Ishikawa (cell line): Measurements from ENCODE around the gene GNAS.

Source experiments
- CEBPB ChIP-seq: IDR thresholded peaks from 2 replicates; pipeline ENCODE4 v1.6.1; 2012
- CREB1 ChIP-seq: IDR thresholded peaks from 2 replicates; pipeline ENCODE4 v1.6.1; 2012; ENCODE audit warnings: low read depth
- EGR1 ChIP-seq: IDR thresholded peaks from 2 replicates; pipeline ENCODE4 v1.6.1; 2012
- EP300 ChIP-seq: IDR thresholded peaks from 2 replicates; pipeline ENCODE4 v1.6.1; 2012; ENCODE audit warnings: borderline replicate concordance
- FOXM1 ChIP-seq: IDR thresholded peaks from 2 replicates; pipeline ENCODE4 v1.6.1; 2012; ENCODE audit warnings: low read depth, borderline replicate concordance
- MAX ChIP-seq: IDR thresholded peaks from 2 replicates; pipeline ENCODE4 v1.6.1; 2012
- NFIC ChIP-seq: IDR thresholded peaks from 2 replicates; pipeline ENCODE4 v1.6.1; 2012
- RAD21 ChIP-seq: IDR thresholded peaks from 2 replicates; pipeline ENCODE4 v1.6.1; 2012; ENCODE audit warnings: low read depth
- REST ChIP-seq: IDR thresholded peaks from 2 replicates; pipeline ENCODE4 v1.6.1; 2012; ENCODE audit warnings: low read depth, mild to moderate bottlenecking
- TAF1 ChIP-seq: IDR thresholded peaks from 2 replicates; pipeline ENCODE4 v1.6.1; 2012; ENCODE audit warnings: low read depth, mild to moderate bottlenecking
- TCF12 ChIP-seq: IDR thresholded peaks from 2 replicates; pipeline ENCODE4 v1.6.1; 2012; ENCODE audit warnings: low read depth
- TEAD4 ChIP-seq: IDR thresholded peaks from 2 replicates; pipeline ENCODE4 v1.6.1; 2012
- USF1 ChIP-seq: IDR thresholded peaks from 2 replicates; pipeline ENCODE4 v1.6.1; 2012
- YY1 ChIP-seq: IDR thresholded peaks from 2 replicates; pipeline ENCODE4 v1.6.1; 2012; ENCODE audit warnings: low read depth
- ZBTB7A ChIP-seq: IDR thresholded peaks from 2 replicates; pipeline ENCODE4 v1.6.1; 2012; ENCODE audit warnings: low read depth

The GNAS gene

GRCh38 chr20:58853466-58853865 lies 950 bp downstream of the GNAS start:
- TF ChIP-seq MAX (no peak), ZBTB7A (no peak), REST (no peak)

- TF ChIP-seq NFIC (no peak), TCF12 (no peak), EGR1 (no peak), ZBTB7A (no peak), FOXM1 (no peak), CEBPB (no peak), TEAD4 (no peak), EP300 (no peak), MAX (no peak), USF1 (no peak), REST (no peak), TAF1 (no peak), RAD21 (no peak), YY1 (no peak), CREB1 (no peak)
Observed at GRCh38 chr20:58853976-58854637, 1.6 kb downstream of the GNAS start.

GRCh38 chr20:58854638-58855471 lies 2.3 kb downstream of the GNAS start:
- TF ChIP-seq TAF1 (no peak), EGR1 (no peak), CEBPB (no peak), EP300 (no peak)

- no peak for TF ChIP-seq ZBTB7A
- TF ChIP-seq CREB1: no peak
- TF ChIP-seq TCF12: no peak
- no peak for TF ChIP-seq RAD21
- no peak for TF ChIP-seq CEBPB
- no peak for TF ChIP-seq FOXM1
Observed at GRCh38 chr20:58855506-58856389, 3.2 kb downstream of the GNAS start.

- TF ChIP-seq REST: no peak
- TF ChIP-seq USF1: no peak
Observed at GRCh38 chr20:58863044-58863790, 10.7 kb downstream of the GNAS start.
